GM12878 (cell line): ENCODE data around the gene KRT82. TPM values are rescaled to one million over a fixed set of nuclear protein-coding genes. Genes with fewer than 3 reads are reported as not detected.

Experiments
- ATAC-seq: fragments of 200-7000 bp; cut with Tn5 transposase; 3 replicates; pipeline ENCODE4 v1.9.1; 2020; ENCODE audit warnings: mild to moderate bottlenecking, moderate library complexity
- BruUV-seq: library from RNA; stranded (reverse); fragments of 400-500 nt; replicated peaks from 2 replicates; lab custom pipeline; 2021; lab: Mats Ljungman, UMichigan
- CTCF ChIA-PET: fragments of 300-600 bp; sonication (Branson Sonifier 250); formaldehyde crosslinking; extraction: SDS; loops from one replicate; lab custom pipeline; 2021; ENCODE audit warnings: inconsistent platforms; lab: Yijun Ruan, JAX
- POLR2A ChIA-PET: fragments of 350-600 bp; formaldehyde crosslinking; extraction: SDS; loops from one replicate; lab custom pipeline; 2021; ENCODE audit warnings: inconsistent platforms; lab: Charles Lee
- RAD21 ChIA-PET: fragments of 300-600 bp; sonication (Branson Sonifier 250); formaldehyde crosslinking; loops from one replicate; lab custom pipeline; 2023; ENCODE audit warnings: antibody characterized with exemption; ENCODE audit not compliant: unreplicated experiment; lab: Charles Lee
- SMC1A ChIA-PET: fragments of 300-600 bp; sonication (Branson Sonifier 250); formaldehyde crosslinking; loops from one replicate; lab custom pipeline; 2023; ENCODE audit not compliant: unreplicated experiment, uncharacterized antibody; lab: Charles Lee
- DNase-seq: peaks from one replicate; pipeline ENCODE4 v3.0.0-alpha.2; 2011; ENCODE audit warnings: low read depth, low spot score
- FAIRE-seq: peaks from 3 replicates; lab custom pipeline; 2011; peaks lifted over from hg19 to GRCh38; lab: Jason Lieb, UNC
- H2AFZ ChIP-seq: 2 replicates; pipeline ENCODE4 v1.6.0; 2011; ENCODE audit warnings: low read depth, low read length, control low read depth; ENCODE audit not compliant: control insufficient read depth
- H3K27ac ChIP-seq: 2 replicates; pipeline ENCODE4 v1.5.1; 2011; ENCODE audit warnings: control low read depth; ENCODE audit not compliant: control insufficient read depth, insufficient read depth
- H3K27me3 ChIP-seq, 2 experiments: replicated peaks in 1 of 2; 2 replicates each; pipeline versions ENCODE4 v1.6.0 to v1.6.1; 2011; ENCODE audit warnings: low read length in 1 of 2; ENCODE audit not compliant: control insufficient read depth in 2 of 2, insufficient read depth in 2 of 2
- H3K36me3 ChIP-seq, 2 experiments: 2 replicates each; pipeline ENCODE4 v1.5.1; 2011; ENCODE audit warnings: low read length in 1 of 2; ENCODE audit not compliant: control insufficient read depth in 2 of 2, insufficient read depth in 2 of 2
- H3K4me1 ChIP-seq: 2 replicates; pipeline ENCODE4 v1.6.1; 2011; ENCODE audit warnings: mild to moderate bottlenecking, low read length, moderate library complexity, mixed read lengths; ENCODE audit not compliant: control insufficient read depth, insufficient read depth
- H3K4me2 ChIP-seq: 2 replicates; pipeline ENCODE4 v1.6.0; 2011; ENCODE audit warnings: control low read depth; ENCODE audit not compliant: control insufficient read depth, insufficient read depth
- H3K4me3 ChIP-seq: fragments of 200-600 bp; sonication (generic); 2 replicates; pipeline ENCODE4 v1.5.1; 2016
- H3K79me2 ChIP-seq: 2 replicates; pipeline ENCODE4 v1.6.0; 2011; ENCODE audit warnings: low read length; ENCODE audit not compliant: control insufficient read depth, insufficient read depth
- H3K9ac ChIP-seq: 2 replicates; pipeline ENCODE4 v1.8.0; 2011; ENCODE audit warnings: low read length, control low read depth, mixed read lengths; ENCODE audit not compliant: control insufficient read depth, insufficient read depth
- H3K9me3 ChIP-seq: replicated peaks from 3 replicates; pipeline ENCODE4 v1.5.1; 2011; ENCODE audit warnings: mild to moderate bottlenecking, low read length; ENCODE audit not compliant: control insufficient read depth, insufficient read depth
- H4K20me1 ChIP-seq: 2 replicates; pipeline ENCODE4 v1.6.0; 2011; ENCODE audit not compliant: control insufficient read depth, insufficient read depth
- CHD1 ChIP-seq: IDR thresholded peaks from 2 replicates; pipeline ENCODE4 v1.6.1; 2012; ENCODE audit warnings: low read depth, low read length, improper control_type of control experiment
- CHD4 ChIP-seq: fragments of 200-600 bp; sonication (generic); IDR thresholded peaks from 2 replicates; pipeline ENCODE4 v1.6.1; 2016; ENCODE audit warnings: mild to moderate bottlenecking
- DPF2 ChIP-seq: fragments of 450-650 bp; IDR thresholded peaks from 2 replicates; pipeline ENCODE4 v1.6.1; 2017; ENCODE audit warnings: mild to moderate bottlenecking
- FOXK2 ChIP-seq: fragments of 450-650 bp; IDR thresholded peaks from 2 replicates; pipeline ENCODE4 v1.6.1; 2017; ENCODE audit warnings: mild to moderate bottlenecking, moderate library complexity
- NBN ChIP-seq: fragments of 450-650 bp; IDR thresholded peaks from 2 replicates; pipeline ENCODE4 v1.6.1; 2016
- NR2F1 ChIP-seq: fragments of 450-650 bp; conservative IDR thresholded peaks from 2 replicates; pipeline ENCODE4 v1.6.1; 2017; ENCODE audit warnings: mild to moderate bottlenecking
- POLR2A ChIP-seq: IDR thresholded peaks from 2 replicates; pipeline ENCODE4 v1.6.1; 2011; ENCODE audit warnings: low read depth, mild to moderate bottlenecking, low read length
- RB1 ChIP-seq: fragments of 450-650 bp; formaldehyde crosslinking; IDR thresholded peaks from 2 replicates; pipeline ENCODE4 v1.6.1; 2017; ENCODE audit warnings: mild to moderate bottlenecking, borderline replicate concordance
- RFX5 ChIP-seq: IDR thresholded peaks from 2 replicates; pipeline ENCODE4 v1.6.1; 2011; ENCODE audit warnings: low read depth, low read length, improper control_type of control experiment
- YY1 ChIP-seq: IDR thresholded peaks from 2 replicates; pipeline ENCODE4 v1.6.1; 2011; ENCODE audit warnings: low read depth, mild to moderate bottlenecking, low read length
- ZBED1 ChIP-seq: IDR thresholded peaks from 2 replicates; pipeline ENCODE4 v1.6.1; 2016; ENCODE audit warnings: borderline replicate concordance
- ZBTB33 ChIP-seq: fragments of 450-650 bp; IDR thresholded peaks from 2 replicates; pipeline ENCODE4 v1.6.1; 2017; ENCODE audit warnings: mild to moderate bottlenecking
- WGBS: methylation state at CpG from one replicate; pipeline ENCODE4 v1.1.6; 2016; ENCODE audit warnings: low lambda C conversion rate; ENCODE audit not compliant: insufficient replicate concordance, insufficient coverage; ENCODE audit errors: missing lambda C conversion rate; 5-methylcytosine and 5-hydroxymethylcytosine counted together
- in situ Hi-C: fragments of 300-500 bp; cut with MboI; formaldehyde crosslinking; loops from 9 replicates; pipeline ENCODE4 v1.14.3; 2018; ENCODE audit warnings: mixed read lengths
- intact Hi-C: fragments of 100-400 bp; cut with micrococcal nuclease; formaldehyde crosslinking; loops from one replicate; pipeline ENCODE4 v1.14.2; 2022; ENCODE audit not compliant: unreplicated experiment
- polyA plus RNA-seq, 11 experiments: library from polyadenylated mRNA; depleted of rRNA in 4 of 11; unstranded in 6 of 11; stranded (reverse) in 5 of 11; fragments of >200 nt; fragmentation: Nextera tagmentation in 4 of 11; fragmentation: Illumina TruSeq in 1 of 11; extraction: Ambion mirVana in 4 of 11; extraction: Trizol in 1 of 11; gene quantifications; 1 replicate in 1 of 11; 2 replicates in 10 of 11; pipeline versions ENCODE4 v1.2.1 to v1.2.3, GENCODE V29; 2011 to 2016; ENCODE audit warnings: inconsistent platforms in 2 of 11, missing spikeins in 2 of 11, low read depth in 1 of 11
- total RNA-seq, 4 experiments: library from RNA; depleted of rRNA in 3 of 4; stranded (reverse); fragments of >200 nt in 3 of 4; fragmentation: Illumina TruSeq in 1 of 4; extraction: Trizol in 1 of 4; gene quantifications; 2 replicates each; pipeline versions ENCODE4 v1.2.1 to v1.2.3, GENCODE V29; 2013 to 2021

The KRT82 gene
- total and polyA plus RNA-seq, 10 of the 15 experiments (the other 5 are each of a cell fraction or from before 2014, with no cell fraction given), result not detected

- no peak for TF ChIP-seq RB1
- TF ChIP-seq DPF2, result no peak
- no peak for TF ChIP-seq CHD1
- no peak for TF ChIP-seq NR2F1
- TF ChIP-seq NBN, result no peak
- no peak for TF ChIP-seq RFX5
- no peak for TF ChIP-seq ZBED1
- TF ChIP-seq ZBTB33, result no peak
Observed at GRCh38 chr12:52454411-52455201, 48.5 kb upstream of the KRT82 start (continued).

GRCh38 chr12:52452101-52452500 is 46.0 kb upstream of the KRT82 start, which contains the start of gene KRT6B:
Gene KRT6B (minus strand): TSS chr12:52452146. CDS start chr12:52452078, 68 bp downstream.
- Histone ChIP-seq H3K9me3 (no peaks in the 10 kb centered on the region), H3K4me1 (no peaks in the 10 kb centered on the region), H2AFZ (no peak within 1 kb of the TSS), H3K79me2 (no peaks in the 10 kb centered on the region), H3K36me3 (no peaks in the 10 kb centered on the region), H3K9ac (no peak within 1 kb of the TSS), H3K4me2 (no peak within 1 kb of the TSS), H3K27ac (no peak within 1 kb of the TSS), H3K4me3 (no peak within 1 kb of the TSS), H3K27me3 (peaks cover 0 to 5% of the 10 kb centered on the region in 2 experiments; a peak in 3 of 4 replicates), H4K20me1 (no peaks in the 10 kb centered on the region)
- ATAC-seq (no peak), FAIRE-seq (no peak), DNase-seq (no peak)
- POLR2A ChIA-PET, result no interaction called here
- in situ Hi-C loops (no loop called here), intact Hi-C loops (no loop called here)
- RAD21 ChIA-PET, result no interaction called here
- SMC1A ChIA-PET, result interaction anchor here (1.4 kb wide), 1 partner anchor 7 kb away, joined by 3 read pairs; no protein-coding TSS in a partner anchor
- 41% methylated on average over 6 of the region's 6 CpGs for WGBS
- CTCF ChIA-PET, result no interaction called here
- BruUV-seq, result no TSS peak
- no peak for TF ChIP-seq POLR2A
- no peak for TF ChIP-seq CHD4
- no peak for TF ChIP-seq YY1
- TF ChIP-seq FOXK2, result no peak
